Fibroblast of pulmonary artery (primary cell): Measurements from ENCODE around the gene PYGO1.
A peak's percentile ranks its signal among the peaks of the same experiment; 100 is the strongest.

Experiments
- DNase-seq: peaks from one replicate; pipeline ENCODE4 v3.0.0-alpha.2; 2010; ENCODE audit warnings: low read depth
- H3K4me3 ChIP-seq: replicated peaks from 2 replicates; pipeline ENCODE4 v1.5.1; 2011; ENCODE audit warnings: low read depth, mild to moderate bottlenecking, control low read depth, low read length, moderate library complexity
- TF ChIP-seq, protein P1 (sequence below): IDR thresholded peaks from 2 replicates; pipeline ENCODE4 v1.5.1; 2011; ENCODE audit warnings: mild to moderate bottlenecking, control low read depth, low read length, inconsistent platforms; ENCODE audit errors: missing control alignments

Gene PYGO1

DNA sequence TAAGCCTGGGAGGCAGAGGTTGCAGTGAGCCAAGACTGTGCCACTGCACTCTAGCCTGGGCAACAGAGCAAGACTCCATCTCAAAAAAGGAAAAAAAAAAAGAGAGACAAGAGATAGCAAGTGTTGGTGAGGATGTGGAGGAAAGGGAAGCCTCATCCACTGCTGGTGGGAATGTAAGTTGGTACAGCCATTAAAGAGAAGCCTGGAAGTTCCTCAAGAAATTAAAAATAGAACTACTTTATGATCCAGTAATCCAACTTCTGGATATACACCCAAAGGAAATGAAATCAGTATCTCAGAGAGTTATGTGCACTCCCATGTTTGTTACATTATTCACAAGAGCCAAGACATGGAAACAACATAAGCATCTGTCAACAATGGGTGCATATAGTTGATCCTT lies 14.9 kb downstream of the PYGO1 start:
- no peak for DNase-seq
- no peak overlapping the region for H3K4me3 ChIP-seq
- TF ChIP-seq, protein P1, sequence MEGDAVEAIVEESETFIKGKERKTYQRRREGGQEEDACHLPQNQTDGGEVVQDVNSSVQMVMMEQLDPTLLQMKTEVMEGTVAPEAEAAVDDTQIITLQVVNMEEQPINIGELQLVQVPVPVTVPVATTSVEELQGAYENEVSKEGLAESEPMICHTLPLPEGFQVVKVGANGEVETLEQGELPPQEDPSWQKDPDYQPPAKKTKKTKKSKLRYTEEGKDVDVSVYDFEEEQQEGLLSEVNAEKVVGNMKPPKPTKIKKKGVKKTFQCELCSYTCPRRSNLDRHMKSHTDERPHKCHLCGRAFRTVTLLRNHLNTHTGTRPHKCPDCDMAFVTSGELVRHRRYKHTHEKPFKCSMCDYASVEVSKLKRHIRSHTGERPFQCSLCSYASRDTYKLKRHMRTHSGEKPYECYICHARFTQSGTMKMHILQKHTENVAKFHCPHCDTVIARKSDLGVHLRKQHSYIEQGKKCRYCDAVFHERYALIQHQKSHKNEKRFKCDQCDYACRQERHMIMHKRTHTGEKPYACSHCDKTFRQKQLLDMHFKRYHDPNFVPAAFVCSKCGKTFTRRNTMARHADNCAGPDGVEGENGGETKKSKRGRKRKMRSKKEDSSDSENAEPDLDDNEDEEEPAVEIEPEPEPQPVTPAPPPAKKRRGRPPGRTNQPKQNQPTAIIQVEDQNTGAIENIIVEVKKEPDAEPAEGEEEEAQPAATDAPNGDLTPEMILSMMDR, result no peak

DNA sequence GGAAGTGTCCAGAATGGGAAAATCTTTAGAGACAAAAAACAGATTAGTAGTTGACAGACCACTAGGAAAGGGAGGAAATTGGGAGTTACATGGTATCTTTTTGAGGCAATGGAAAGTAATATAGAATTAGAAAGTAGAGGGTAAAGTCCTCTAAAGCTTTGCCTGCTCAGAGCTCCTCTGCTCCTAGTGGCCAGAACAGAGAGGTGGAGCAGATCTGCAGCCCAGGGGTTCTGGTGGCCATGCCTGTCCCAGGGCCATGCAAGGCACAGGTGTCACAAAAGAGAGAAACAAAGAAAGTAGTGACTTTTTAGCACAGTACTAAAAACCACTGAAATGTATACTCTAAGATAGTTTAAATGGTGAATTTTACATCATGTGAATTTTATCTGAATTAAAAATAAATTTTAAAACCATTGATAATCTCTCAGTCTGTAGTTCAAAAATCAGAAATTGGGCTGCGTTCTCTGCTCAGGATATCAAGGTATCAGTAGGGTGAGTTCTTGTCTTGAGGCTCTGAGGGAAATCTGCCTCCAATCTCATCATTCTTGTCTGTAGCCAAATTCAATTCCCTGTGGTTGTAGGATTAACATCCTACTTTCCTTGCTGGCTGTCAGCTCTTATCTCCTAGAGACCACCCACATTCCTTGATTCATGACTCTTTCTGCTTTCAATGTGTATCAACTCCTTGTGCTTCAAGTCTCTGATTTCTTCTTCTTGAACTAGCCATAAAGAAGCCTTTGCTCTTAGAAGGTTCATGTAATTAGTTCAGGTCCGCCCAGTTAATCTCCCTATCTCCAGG lies 23.6 kb downstream of the PYGO1 start:
- TF ChIP-seq, protein P1, result peak; percentile 11
- no peak overlapping the region for H3K4me3 ChIP-seq
- no peak for DNase-seq

DNA sequence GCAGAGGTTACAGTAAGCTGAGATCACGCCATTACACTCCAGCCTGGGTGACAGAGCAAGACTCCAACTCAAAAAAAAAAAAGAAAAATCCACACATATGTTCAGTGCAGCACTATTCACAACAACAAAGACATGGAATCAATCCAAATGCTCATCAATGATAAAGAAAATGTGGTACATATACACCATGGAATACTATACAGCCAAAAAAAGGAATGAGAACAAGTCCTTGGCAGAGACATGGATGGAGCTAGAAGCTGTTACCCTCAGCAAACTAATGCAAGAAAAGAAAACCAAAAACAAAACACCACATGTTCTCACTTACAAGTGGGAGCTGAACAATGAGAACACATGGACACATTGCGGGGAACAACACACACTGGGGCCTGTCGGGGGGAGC lies 25.5 kb downstream of the PYGO1 start:
- TF ChIP-seq, protein P1, result no peak
- no peak for DNase-seq
- H3K4me3 ChIP-seq, result no peak overlapping the region

DNA sequence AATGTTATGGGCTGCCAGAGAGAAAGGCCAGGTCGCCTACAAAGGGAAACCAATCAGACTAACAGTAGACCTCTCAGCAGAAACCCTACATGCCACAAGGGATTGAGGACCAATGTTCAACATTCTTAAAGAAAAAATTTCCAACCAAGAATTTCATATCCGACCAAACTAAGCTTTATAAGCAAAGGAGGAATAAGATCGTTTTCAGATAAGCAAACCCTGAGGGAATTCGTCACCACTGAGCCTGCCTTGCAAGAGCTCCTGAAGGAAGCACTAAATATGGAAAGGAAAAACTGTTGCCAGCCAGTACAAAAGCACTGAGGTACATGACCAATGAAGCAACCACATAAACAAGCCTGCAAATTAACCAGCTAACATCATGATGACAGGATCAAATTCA lies 33.1 kb downstream of the PYGO1 start:
- no peak for DNase-seq
- H3K4me3 ChIP-seq, result no peak overlapping the region
- TF ChIP-seq, protein P1, result no peak

DNA sequence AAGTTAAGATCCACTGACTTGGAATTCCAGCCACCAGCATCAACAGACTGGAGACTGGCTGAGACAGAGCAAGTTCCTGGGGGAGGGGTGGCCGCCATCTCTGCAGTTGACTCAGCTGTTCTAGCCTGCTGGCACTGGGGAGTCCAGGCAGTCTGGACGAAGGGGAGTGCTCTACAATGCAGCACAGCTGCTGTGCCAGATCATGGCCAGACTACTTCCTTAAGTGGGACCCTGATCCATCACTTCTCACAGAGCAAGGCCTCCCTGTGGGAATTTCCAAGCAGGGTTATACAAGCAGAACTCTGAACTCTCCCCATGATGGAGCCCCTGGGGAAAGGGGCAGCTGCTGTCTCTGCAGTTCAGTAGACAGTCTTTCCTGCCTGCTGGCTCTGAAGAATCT lies 35.2 kb downstream of the PYGO1 start:
- peak; percentile 64 for DNase-seq
- TF ChIP-seq, protein P1, result no peak
- H3K4me3 ChIP-seq, result no peak overlapping the region

DNA sequence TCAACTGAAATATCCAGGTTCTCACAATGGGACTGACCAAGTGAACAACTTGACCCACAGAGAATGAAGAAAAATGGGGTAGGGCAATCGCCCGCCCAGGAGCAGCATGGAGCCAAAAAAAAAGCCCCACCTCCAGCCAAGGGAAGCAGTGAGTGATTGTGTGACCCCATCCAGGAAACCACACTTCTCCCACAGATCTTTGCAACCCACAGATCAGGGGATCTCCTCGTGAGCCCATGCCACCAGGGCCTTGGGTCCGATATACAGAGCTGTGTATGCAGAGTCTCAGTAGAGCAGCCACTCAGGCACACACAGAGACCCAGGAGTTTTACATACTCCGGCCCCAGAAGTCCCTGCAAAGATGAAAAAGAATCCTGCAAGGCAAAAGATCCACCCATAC lies 35.7 kb downstream of the PYGO1 start:
- DNase-seq, result no peak
- no peak overlapping the region for H3K4me3 ChIP-seq
- TF ChIP-seq, protein P1, result no peak

DNA sequence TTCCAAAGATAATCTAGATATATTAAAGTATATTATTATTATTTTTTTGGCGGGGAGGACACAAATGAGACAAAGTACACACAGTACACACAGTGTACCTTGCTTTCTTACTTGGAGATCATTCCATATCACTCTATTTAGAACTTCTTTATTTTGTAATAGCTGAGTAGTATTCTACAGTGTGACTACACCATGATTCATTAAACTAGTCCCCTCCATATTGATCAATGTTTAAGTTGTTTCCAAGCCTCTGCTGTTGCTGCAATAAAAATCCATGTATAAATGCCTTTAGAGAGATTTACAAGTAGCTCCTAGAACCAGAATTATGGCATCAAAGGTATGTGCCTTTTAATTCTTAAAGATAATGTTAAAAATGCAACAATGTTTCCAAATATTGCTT lies 38.8 kb downstream of the PYGO1 start:
- TF ChIP-seq, protein P1, result no peak
- DNase-seq, result no peak
- no peak overlapping the region for H3K4me3 ChIP-seq
